Transverse colon (tissue), 3 donors: ENCODE data around the gene ARID3A.

Experiments
- CTCF ChIP-seq, 5 experiments: fragments of 200-600 bp in 3 of 5; fragments of 450-650 bp in 2 of 5; sonication (generic) in 3 of 5; IDR thresholded peaks; 1 replicate in 2 of 5; 2 replicates in 3 of 5; pipeline ENCODE4 v1.5.1; 2016 to 2017; ENCODE audit warnings: antibody characterized with exemption in 5 of 5, inconsistent platforms in 3 of 5, mild to moderate bottlenecking in 2 of 5, moderate library complexity in 1 of 5
- POLR2A ChIP-seq: fragments of 450-650 bp; IDR thresholded peaks from one replicate; pipeline ENCODE4 v1.6.1; 2016; ENCODE audit warnings: antibody characterized with exemption, mild to moderate bottlenecking, moderate library complexity

- no peak for TF ChIP-seq CTCF (IDR thresholded peaks at IDR 0.05)
- no peak for TF ChIP-seq POLR2A
Observed at GRCh38 chr19:998064-998463, 72.2 kb downstream of the ARID3A start.
